ENCODE measurements around the gene GPR158. TPM values are rescaled to one million over a fixed set of nuclear protein-coding genes. Genes with fewer than 3 reads are reported as not detected.
A peak's percentile ranks its signal among the peaks of the same experiment; 100 is the strongest.

Gene GPR158
- total RNA-seq, 1 donor from 2014 or later, result 0.10 TPM

GRCh38 chr10:25483999-25484398, 309.2 kb downstream of the GPR158 start:
- Mint-ChIP-seq H3K27ac (no peak overlapping the region), H3K4me1 (ENCODE audit: low read depth) (peaks cover 6% of the 10 kb centered on the region), H3K4me3 (ENCODE audit: low read depth) (no peak overlapping the region), H3K9me3 (ENCODE audit: low read depth) (peaks cover 5% of the 10 kb centered on the region), H3K36me3 (ENCODE audit: insufficient read depth) (no peaks in the 10 kb centered on the region), H3K27me3 (peaks cover 16% of the 10 kb centered on the region)
- TF ChIP-seq, protein P1, sequence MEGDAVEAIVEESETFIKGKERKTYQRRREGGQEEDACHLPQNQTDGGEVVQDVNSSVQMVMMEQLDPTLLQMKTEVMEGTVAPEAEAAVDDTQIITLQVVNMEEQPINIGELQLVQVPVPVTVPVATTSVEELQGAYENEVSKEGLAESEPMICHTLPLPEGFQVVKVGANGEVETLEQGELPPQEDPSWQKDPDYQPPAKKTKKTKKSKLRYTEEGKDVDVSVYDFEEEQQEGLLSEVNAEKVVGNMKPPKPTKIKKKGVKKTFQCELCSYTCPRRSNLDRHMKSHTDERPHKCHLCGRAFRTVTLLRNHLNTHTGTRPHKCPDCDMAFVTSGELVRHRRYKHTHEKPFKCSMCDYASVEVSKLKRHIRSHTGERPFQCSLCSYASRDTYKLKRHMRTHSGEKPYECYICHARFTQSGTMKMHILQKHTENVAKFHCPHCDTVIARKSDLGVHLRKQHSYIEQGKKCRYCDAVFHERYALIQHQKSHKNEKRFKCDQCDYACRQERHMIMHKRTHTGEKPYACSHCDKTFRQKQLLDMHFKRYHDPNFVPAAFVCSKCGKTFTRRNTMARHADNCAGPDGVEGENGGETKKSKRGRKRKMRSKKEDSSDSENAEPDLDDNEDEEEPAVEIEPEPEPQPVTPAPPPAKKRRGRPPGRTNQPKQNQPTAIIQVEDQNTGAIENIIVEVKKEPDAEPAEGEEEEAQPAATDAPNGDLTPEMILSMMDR (IDR thresholded peaks at IDR 0.05; ENCODE audit: unreplicated experiment), result no peak
- no peak for DNase-seq (ENCODE audit: low spot score, unreplicated experiment)

- no peak for DNase-seq (ENCODE audit: low spot score, unreplicated experiment)
- H3K9me3 Mint-ChIP-seq (ENCODE audit: low read depth), result peaks cover 5% of the 10 kb centered on the region
- TF ChIP-seq, protein P1 (IDR thresholded peaks at IDR 0.05; ENCODE audit: unreplicated experiment), result no peak
- no peak overlapping the region for H3K4me3 Mint-ChIP-seq (ENCODE audit: low read depth)
- H3K27ac Mint-ChIP-seq, result no peak overlapping the region
- peaks cover 11% of the 10 kb centered on the region for H3K27me3 Mint-ChIP-seq
- peaks cover 3% of the 10 kb centered on the region for H3K4me1 Mint-ChIP-seq (ENCODE audit: low read depth)
- no peaks in the 10 kb centered on the region for H3K36me3 Mint-ChIP-seq (ENCODE audit: insufficient read depth)
These were observed 312.5 kb downstream of the GPR158 start for GRCh38 chr10:25487266-25487665.

DNA sequence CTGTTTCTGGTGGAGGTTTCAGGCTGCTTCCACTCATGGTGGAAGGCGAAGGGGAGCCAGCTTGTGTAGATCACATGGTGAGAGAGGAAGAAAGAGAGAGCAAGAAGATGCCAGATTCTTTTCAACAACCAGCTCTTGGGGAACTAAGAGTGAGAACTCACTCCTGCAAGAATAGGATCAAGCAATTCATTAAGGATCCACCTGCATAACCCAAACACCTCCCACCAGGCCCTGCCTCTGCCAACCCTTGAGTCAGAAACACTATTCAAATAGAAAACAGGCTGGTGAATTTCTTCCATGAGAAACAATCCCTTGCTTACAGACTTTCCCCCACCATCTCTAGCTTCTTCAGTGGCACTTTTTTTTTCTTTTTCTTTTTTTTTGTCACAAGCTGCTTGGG, 317.2 kb downstream of the GPR158 start:
- Mint-ChIP-seq H3K27ac (no peak overlapping the region), H3K27me3 (no peaks in the 10 kb centered on the region), H3K36me3 (ENCODE audit: insufficient read depth) (no peaks in the 10 kb centered on the region), H3K4me1 (ENCODE audit: low read depth) (peaks cover 16% of the 10 kb centered on the region), H3K4me3 (ENCODE audit: low read depth) (no peak overlapping the region), H3K9me3 (ENCODE audit: low read depth) (no peaks in the 10 kb centered on the region)
- no peak for DNase-seq (ENCODE audit: low spot score, unreplicated experiment)
- TF ChIP-seq, protein P1 (IDR thresholded peaks at IDR 0.05; ENCODE audit: unreplicated experiment), result no peak

GRCh38 chr10:25492680-25493079, 317.9 kb downstream of the GPR158 start:
- DNase-seq (ENCODE audit: low spot score, unreplicated experiment), result no peak
- Mint-ChIP-seq H3K27me3 (no peaks in the 10 kb centered on the region), H3K27ac (peak overlapping the region; percentile 25), H3K9me3 (ENCODE audit: low read depth) (no peaks in the 10 kb centered on the region), H3K4me3 (ENCODE audit: low read depth) (no peak overlapping the region), H3K36me3 (ENCODE audit: insufficient read depth) (no peaks in the 10 kb centered on the region), H3K4me1 (ENCODE audit: low read depth) (peaks cover 16% of the 10 kb centered on the region)
- TF ChIP-seq, protein P1 (IDR thresholded peaks at IDR 0.05; ENCODE audit: unreplicated experiment), result no peak

GRCh38 chr10:25493122-25493893, 318.5 kb downstream of the GPR158 start:
- peaks cover 16% of the 10 kb centered on the region for H3K4me1 Mint-ChIP-seq (ENCODE audit: low read depth)
- DNase-seq (ENCODE audit: low spot score, unreplicated experiment), result no peak
- peak overlapping the region; percentile 25 for H3K27ac Mint-ChIP-seq
- TF ChIP-seq, protein P1 (IDR thresholded peaks at IDR 0.05; ENCODE audit: unreplicated experiment), result no peak
- H3K9me3 Mint-ChIP-seq (ENCODE audit: low read depth), result no peaks in the 10 kb centered on the region
- H3K4me3 Mint-ChIP-seq (ENCODE audit: low read depth), result no peak overlapping the region
- no peaks in the 10 kb centered on the region for H3K36me3 Mint-ChIP-seq (ENCODE audit: insufficient read depth)
- H3K27me3 Mint-ChIP-seq, result no peaks in the 10 kb centered on the region

Data from progenitor cell of endocrine pancreas (in vitro differentiated cells).